Activated T-helper 1 cell treated with anti-CD3 and anti-CD28 coated beads, Interleukin-2, amount 50 U/mL, for 16 hours (primary cell): Measurements from ENCODE around the gene WDHD1.
"Not testable (repeated sequence)": the region's sequence is repeated elsewhere in the genome, so short reads cannot be mapped to it uniquely, and the experiment has no call there.

Source experiments
- DNase-seq, 2 donors: peaks; one replicate each; pipeline ENCODE4 v3.0.0-alpha.2; 2020; ENCODE audit warnings: low read depth in 1 of 2, low spot score in 1 of 2

WDHD1 gene

DNA sequence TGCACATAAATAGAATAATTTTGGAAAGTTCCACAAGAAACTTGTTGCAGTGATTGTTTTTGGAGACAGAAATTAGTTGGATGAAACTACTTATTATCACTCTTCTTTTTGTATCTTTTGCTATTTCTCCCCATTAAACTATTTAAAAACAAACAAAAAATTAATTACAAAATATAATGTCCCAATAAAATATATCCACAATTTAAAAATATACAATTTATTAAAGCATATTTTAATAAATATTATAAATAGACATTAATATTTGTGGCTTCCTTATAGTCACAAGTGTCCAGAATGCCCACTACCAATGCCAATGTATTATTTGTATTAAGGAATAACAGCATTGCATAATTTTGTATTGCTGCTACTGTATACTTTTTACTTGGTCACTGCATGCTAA is 71.8 kb downstream of the WDHD1 start:
- DNase-seq = no peak

GRCh38 chr14:54953609-54954008 is 73.3 kb downstream of the WDHD1 start:
- DNase-seq = not testable (repeated sequence)

GRCh38 chr14:54952803-54953202 is 74.1 kb downstream of the WDHD1 start:
- not testable (repeated sequence) for DNase-seq

- DNase-seq = no peak
Observed at GRCh38 chr14:54947230-54947629, 79.7 kb downstream of the WDHD1 start.

DNA sequence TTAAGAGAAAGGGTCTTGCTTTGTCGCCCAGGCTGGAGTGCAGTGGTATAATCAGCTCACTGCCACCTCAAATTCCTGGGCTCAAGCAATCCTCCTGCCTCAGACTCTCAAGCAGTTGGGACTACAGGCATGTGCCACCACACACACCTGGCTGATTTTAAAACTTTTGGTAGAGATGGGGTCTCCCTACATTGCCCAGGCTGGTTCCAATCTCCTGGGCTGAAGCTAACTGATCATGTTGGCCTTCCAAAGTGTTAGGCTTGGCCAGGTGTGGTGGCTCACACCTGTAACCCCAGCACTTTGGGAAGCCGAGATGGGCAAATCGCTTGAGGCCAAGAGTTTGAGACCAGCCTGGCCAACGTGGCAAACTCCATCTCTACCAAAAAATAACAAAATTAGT is 80.4 kb downstream of the WDHD1 start:
- DNase-seq = no peak

- no peak for DNase-seq
Observed at GRCh38 chr14:54944737-54945391, 82.0 kb downstream of the WDHD1 start.

DNA sequence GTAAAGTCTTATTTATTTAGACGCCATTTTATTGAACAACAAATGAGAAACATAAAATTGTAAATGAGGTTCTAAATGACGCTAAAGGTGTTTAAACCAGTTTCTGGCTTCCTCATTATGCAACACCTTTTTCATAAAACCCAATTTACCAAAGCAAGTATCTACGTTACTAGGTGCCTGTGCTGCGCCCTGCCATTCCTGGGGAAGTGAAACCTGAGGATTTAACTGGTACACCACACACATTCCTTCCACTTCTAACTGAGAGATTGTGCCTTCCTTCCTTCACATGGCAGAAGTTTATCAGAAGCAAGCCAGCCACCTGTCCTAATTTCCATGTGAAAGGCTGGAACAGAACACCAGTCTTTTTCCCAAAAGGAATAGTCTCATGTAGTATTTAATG is 84.0 kb downstream of the WDHD1 start:
- DNase-seq = no peak

DNA sequence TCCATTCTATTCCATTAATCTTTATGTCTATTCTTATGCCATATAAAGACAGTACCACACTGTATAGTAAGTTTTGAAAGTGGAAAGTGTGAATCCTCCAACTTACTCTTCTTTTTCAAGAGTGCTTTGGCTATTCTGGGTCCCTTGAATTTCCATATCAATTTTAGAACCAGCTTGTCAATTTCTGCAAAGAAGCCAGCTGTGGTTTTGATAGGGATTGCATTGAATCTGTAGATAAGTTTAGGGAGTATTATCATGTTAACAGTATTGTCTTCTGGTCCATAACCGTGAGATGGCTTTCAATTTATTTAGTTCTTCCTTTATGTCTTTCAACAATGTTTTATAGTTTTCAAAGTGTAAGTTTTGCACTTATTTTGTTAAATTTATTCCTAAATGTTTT is 90.1 kb downstream of the WDHD1 start:
- no peak for DNase-seq

- DNase-seq = no peak
Observed at GRCh38 chr14:54935958-54936357, 90.9 kb downstream of the WDHD1 start.

- DNase-seq = no peak
Observed at GRCh38 chr14:54935100-54935499, 91.8 kb downstream of the WDHD1 start.

- no peak for DNase-seq
Observed at GRCh38 chr14:54933006-54933405, 93.9 kb downstream of the WDHD1 start.

GRCh38 chr14:54931598-54932340 is 95.1 kb downstream of the WDHD1 start:
- DNase-seq = no peak

DNA sequence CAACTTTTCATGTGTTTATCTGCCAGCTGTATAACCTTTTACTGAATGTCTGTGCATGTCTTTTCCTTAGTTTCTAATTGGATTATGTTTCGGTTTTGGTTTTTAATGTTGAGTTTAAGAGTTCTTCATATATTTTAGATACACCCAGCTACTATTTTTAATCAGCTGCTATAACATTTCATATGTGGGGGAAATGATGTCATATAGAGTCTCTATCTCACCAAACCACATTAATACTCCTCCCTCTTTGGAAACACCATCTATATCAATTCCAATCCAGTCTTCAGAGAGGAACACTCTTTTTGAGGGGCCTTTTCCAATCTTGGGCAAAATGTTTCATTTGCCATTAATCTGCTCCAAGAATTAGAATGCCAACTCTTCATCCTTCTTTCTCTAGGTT is 95.8 kb downstream of the WDHD1 start:
- no peak for DNase-seq

DNA sequence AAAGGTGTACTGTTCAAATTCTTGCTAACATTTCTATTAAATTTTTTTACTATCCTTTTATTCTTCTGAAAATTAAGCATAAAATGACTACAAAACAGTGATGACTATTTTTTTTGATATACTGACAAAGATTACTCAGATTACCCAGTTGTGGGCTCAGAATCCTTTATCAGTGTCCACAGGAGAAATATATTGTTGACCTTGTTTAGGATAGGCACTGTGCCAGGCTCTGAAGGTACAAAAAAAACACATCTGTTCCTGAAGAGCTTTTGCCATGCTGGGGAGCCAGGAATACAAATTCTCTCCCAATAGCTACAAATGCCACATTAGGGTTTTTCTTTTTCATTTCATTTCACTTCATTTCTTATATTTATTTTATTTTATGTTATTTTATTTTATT is 97.3 kb downstream of the WDHD1 start:
- DNase-seq = no peak

DNA sequence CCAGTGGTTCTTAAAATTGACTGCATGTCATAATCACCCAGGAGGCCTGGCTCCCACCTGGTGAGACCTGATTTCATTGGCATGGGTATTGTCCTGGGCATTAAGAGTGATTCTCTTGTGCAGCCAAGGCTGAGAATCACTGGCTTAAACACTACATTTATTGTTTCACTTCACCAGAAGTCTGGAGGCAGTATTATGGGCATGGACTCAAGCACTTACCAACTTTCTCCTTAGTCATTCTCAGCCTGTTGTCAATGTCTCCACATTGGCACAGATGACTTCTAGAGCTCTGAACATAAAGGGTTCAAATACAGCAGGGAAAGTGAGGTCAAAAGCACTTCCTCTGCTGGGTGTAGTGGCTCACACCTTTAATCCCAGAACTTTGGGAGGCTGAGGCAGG is 98.7 kb downstream of the WDHD1 start:
- no peak for DNase-seq

DNA sequence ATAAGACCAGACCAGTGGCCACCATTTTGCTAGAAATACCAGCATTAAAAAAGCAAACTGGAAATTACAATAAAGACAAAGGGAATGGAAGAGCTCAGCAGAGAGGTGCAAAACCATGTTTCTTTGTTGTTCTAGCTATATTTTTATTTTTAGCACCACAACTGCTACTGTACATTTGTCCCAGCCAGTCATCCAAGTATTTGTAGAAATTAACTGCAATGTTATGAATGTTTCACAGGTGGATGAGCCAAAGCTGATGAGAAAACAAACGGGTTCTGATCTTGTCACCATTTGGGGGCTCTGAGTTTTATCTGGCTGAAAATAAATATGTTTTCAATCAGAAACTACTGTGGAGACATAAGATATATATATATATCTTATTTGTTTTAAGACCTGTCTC is 99.3 kb downstream of the WDHD1 start:
- DNase-seq = no peak

DNA sequence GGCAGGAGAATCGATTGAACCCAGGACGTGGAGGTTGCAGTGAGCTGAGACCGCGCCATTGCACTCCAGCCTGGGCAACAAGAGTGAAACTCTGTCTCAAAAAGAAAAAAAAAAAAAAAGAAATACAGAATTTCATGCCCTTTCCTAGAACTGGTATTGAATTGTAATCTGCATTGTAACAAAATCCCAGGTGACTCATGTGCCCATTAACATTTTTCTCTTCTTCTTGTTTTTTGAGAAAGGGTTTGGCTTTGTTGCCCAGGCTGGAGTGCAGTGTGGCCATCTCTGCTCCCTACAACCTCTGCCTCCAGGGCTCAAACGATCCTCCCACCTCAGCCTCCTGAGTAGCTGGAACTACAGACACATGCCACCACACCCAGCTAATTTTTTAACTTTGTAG is 100.3 kb downstream of the WDHD1 start:
- DNase-seq = not testable (repeated sequence)

DNA sequence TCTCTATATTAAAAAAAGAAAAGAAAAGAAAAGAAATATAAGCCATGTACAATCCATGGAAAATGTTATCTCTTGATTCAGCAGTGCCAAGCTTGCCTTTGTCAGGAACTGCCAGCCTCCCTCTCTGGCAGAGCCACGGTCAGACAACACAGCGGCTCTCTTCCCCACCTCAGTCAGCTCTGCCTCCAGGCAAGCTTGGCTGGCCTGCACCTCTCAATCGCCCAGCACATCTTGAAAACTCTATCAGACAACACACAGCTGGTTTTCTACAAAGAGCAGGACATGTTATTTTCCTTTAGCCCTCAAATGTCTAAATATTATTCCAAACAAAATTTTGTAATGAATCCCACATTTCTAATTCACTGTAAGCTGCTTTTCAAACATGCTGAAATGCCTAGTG is 104.3 kb downstream of the WDHD1 start:
- no peak for DNase-seq

DNA sequence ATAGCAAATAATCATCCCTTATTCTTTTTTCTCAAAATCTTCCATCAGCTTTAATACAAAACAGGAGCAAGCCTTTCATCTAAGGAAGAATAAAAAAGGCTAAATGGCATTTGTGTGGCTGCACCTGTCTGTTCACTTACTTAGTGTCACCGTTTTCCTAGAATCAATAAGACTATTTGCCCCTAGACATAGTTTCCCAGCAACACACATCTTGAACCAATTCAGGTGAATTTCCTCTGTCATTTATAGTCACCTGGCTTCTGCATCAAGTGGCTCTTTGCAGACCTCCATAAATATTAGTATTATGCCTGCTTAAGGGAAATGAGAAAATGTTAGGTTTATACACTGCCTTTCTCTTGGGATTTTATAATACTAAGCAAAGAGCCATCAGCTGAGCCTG is 106.8 kb downstream of the WDHD1 start:
- DNase-seq = no peak

DNA sequence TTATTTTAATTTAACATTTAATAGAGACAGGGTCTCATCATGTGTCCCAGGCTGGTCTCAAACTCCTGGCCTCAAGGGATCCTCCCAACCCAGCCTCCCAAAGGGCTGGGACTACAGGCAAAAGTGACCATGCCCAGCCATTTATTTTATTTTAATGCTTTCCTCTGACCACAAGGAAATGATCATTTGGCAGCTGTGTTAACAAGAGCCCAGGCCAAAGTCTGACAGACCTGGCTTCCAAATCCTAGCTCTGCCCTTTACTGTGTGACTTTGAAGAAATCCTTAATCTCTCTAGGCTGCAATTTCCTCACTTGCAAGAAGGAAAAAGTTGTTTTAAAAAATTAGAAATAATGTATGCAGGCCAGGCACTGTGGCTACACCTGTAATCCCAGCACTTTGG is 107.6 kb downstream of the WDHD1 start:
- no peak for DNase-seq

DNA sequence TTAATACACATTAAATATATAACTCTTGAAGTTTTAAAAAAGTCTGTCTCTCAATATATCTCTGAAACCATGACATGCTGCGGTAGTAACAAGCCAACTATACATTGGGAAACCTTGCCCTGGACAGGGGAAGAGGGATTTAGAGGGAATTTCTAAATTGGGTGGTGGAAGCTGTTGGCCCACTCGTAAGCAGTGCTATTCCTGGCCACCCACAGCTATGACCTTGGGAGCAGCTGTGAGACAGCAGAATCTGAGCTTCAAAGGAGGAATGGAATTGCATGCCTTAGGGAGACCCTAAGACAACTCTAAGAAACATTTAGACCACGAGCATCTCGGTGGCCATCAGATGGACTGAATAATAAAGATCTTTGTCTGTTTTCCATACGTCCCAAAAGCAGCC is 108.5 kb downstream of the WDHD1 start:
- DNase-seq = no peak

DNA sequence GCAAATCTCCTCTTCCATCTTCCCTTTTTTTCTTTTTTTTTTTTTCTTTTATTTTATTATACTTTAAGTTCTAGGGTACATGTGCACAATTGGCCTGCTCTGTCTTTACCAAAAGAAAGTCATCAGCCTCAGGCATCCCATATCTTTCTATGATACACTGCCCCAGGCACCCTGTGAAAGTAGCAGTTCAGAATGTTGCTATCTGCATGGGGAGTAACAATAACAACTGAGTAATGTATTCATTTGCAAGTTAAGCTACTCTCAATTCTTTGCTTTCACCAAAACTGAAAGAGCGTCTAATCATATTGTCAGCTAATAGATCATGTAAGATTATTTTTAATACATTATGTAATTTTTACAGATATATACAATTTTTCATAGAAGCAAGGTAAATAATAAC is 110.8 kb downstream of the WDHD1 start:
- DNase-seq = no peak
